Osteocyte (in vitro differentiated cells): ENCODE data around the gene MMAB. TPM values are rescaled to one million over a fixed set of nuclear protein-coding genes. Genes with fewer than 3 reads are reported as not detected.

Experiments used
- DNase-seq: peaks from one replicate; pipeline ENCODE4 v3.0.0; 2021; ENCODE audit warnings: mixed read lengths; ENCODE audit not compliant: unreplicated experiment; ENCODE audit errors: extremely low spot score
- H3K27ac Mint-ChIP-seq: one replicate; pipeline ENCODE4 v1.8.0; 2021; ENCODE audit warnings: mild to moderate bottlenecking, mixed read lengths; ENCODE audit not compliant: unreplicated experiment
- H3K27me3 Mint-ChIP-seq: one replicate; pipeline ENCODE4 v1.8.0; 2021; ENCODE audit warnings: mixed read lengths; ENCODE audit not compliant: unreplicated experiment
- H3K36me3 Mint-ChIP-seq: one replicate; pipeline ENCODE4 v1.8.0; 2021; ENCODE audit warnings: mixed read lengths; ENCODE audit not compliant: unreplicated experiment
- H3K4me1 Mint-ChIP-seq: one replicate; pipeline ENCODE4 v1.8.0; 2021; ENCODE audit warnings: mixed read lengths; ENCODE audit not compliant: unreplicated experiment
- H3K4me3 Mint-ChIP-seq: one replicate; pipeline ENCODE4 v1.8.0; 2021; ENCODE audit warnings: mild to moderate bottlenecking, moderate library complexity, mixed read lengths; ENCODE audit not compliant: unreplicated experiment
- H3K9me3 Mint-ChIP-seq: one replicate; pipeline ENCODE4 v1.8.0; 2021; ENCODE audit warnings: mixed read lengths; ENCODE audit not compliant: unreplicated experiment
- total RNA-seq: library from RNA; stranded (reverse); gene quantifications from 2 replicates; pipeline ENCODE4 v1.2.1, GENCODE V29; 2021
- TF ChIP-seq, protein P1 (sequence below): fragments of 200-600 bp; sonication (generic); IDR thresholded peaks from 2 replicates; pipeline ENCODE4 v1.5.0; 2021; ENCODE audit warnings: antibody characterized with exemption, mild to moderate bottlenecking, moderate library complexity

The MMAB gene
- total RNA-seq, 1 donor from 2014 or later: 20.6 TPM

DNA sequence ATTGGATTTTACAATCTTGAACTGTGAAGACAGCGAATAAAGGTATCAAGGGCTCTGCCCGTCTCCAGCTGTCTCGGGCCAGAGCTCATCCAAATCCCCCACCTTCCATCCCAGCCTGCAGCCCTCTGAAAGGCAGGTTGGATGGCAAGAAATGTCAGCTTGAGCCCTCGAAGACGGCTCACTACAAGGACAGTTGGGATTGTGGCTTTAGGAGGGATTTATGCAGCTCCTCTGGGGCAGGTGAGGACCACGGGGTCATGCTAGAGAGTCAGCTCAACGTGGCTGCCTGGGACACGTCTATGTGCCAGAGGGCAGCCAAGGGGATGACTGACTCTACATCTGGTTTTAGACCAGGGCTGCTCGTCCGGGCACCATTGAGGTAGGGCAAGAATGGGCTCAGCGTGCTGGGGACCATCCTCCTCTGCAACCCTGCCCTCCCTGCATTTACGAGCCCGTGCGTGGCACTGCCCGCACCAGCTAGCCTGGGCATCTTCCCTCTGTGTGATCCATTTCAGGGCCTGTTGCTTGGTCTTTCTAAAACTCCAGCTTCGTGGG is 16.5 kb upstream of the MMAB start:
- DNase-seq: no peak
- peaks cover 5% of the 10 kb centered on the region for H3K36me3 Mint-ChIP-seq
- H3K4me3 Mint-ChIP-seq: no peak overlapping the region
- H3K27ac Mint-ChIP-seq: no peak overlapping the region
- TF ChIP-seq, protein P1, sequence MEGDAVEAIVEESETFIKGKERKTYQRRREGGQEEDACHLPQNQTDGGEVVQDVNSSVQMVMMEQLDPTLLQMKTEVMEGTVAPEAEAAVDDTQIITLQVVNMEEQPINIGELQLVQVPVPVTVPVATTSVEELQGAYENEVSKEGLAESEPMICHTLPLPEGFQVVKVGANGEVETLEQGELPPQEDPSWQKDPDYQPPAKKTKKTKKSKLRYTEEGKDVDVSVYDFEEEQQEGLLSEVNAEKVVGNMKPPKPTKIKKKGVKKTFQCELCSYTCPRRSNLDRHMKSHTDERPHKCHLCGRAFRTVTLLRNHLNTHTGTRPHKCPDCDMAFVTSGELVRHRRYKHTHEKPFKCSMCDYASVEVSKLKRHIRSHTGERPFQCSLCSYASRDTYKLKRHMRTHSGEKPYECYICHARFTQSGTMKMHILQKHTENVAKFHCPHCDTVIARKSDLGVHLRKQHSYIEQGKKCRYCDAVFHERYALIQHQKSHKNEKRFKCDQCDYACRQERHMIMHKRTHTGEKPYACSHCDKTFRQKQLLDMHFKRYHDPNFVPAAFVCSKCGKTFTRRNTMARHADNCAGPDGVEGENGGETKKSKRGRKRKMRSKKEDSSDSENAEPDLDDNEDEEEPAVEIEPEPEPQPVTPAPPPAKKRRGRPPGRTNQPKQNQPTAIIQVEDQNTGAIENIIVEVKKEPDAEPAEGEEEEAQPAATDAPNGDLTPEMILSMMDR: no peak
- H3K4me1 Mint-ChIP-seq: no peaks in the 10 kb centered on the region
- no peaks in the 10 kb centered on the region for H3K9me3 Mint-ChIP-seq
- no peaks in the 10 kb centered on the region for H3K27me3 Mint-ChIP-seq

DNA sequence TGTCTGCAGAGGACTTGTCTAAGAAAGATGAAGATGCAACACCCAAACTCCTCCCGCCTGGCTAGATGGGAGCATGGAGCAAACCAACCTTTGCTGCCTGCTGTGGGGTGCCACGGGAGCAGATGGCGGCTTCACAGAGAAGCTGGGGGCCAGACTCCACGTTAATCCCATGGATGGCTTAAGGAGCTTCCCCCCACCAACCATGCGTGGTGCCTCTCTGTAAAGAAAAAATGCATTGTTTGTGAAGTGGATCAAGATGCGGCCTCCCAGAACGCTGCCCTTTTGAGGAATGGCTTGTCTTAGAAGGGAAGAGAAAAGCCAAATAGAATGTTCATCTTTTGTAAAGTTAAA is 15.9 kb upstream of the MMAB start:
- Mint-ChIP-seq H3K9me3 (no peaks in the 10 kb centered on the region), H3K36me3 (peaks cover 5% of the 10 kb centered on the region), H3K27ac (no peak overlapping the region), H3K4me3 (no peak overlapping the region), H3K27me3 (no peaks in the 10 kb centered on the region), H3K4me1 (no peaks in the 10 kb centered on the region)
- no peak for DNase-seq
- TF ChIP-seq, protein P1: no peak

DNA sequence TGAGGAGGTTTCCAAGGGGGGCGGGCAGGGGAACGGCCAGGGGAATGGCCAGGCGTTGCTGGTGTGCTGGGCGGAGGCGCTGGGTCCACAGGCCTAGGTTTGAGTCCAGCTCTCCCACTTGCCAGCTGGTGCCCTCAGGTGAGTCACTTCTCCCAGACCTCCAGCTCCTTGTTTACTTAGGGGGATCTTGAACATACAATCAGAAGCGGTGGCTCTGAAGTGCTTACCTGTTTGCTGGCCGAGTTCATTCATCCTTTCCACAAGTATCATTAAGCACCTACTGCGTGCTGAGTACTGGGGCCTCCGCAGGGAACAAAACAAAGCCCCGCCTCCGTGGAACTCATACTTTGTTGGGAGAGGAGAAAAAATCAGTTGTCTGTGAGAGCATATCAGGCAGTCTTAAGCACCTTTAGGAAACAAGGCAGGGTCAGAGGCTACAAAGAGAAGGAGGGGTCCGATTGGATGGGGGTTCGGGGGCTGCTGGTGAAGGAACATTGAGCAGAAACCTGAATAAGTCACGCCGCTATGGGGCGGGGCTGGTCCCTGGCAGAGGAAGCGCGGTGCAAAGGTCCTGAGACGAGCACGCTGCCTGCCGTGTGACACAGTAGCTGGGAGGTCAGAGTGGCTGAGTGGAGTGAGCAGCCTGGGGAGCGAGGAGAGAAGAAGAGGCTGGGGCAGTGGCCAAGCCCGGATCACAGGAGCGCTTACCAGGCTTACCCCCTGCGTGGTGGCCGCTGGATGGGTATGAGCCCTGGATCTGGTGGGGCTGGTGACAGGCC is 15.3 kb upstream of the MMAB start:
- no peak for DNase-seq
- no peaks in the 10 kb centered on the region for H3K4me1 Mint-ChIP-seq
- H3K36me3 Mint-ChIP-seq: peaks cover 6% of the 10 kb centered on the region
- H3K4me3 Mint-ChIP-seq: no peak overlapping the region
- H3K27me3 Mint-ChIP-seq: no peaks in the 10 kb centered on the region
- TF ChIP-seq, protein P1: no peak
- H3K27ac Mint-ChIP-seq: no peak overlapping the region
- H3K9me3 Mint-ChIP-seq: no peaks in the 10 kb centered on the region

DNA sequence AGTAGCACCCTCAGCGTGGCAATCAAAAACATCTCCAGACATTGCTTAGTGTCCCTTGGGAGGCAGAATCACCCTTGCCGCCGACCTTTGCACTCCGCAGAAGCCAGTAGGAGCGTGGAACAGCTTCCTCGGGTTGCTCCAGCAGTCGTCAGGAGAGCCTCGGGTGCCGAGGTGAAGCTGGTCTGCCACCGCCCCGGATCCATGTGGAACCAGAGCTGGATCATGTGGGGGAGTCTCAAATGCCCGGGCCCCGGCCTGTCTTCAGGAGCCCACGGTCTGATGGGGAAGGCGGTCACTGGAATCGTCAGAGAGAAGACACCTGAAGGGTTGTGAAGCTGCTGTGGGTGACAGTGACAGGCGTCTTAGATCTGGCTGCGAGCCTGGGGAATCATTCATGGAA is 14.6 kb upstream of the MMAB start:
- Mint-ChIP-seq H3K27me3 (no peaks in the 10 kb centered on the region), H3K9me3 (no peaks in the 10 kb centered on the region)
- DNase-seq: no peak

More for the DNA sequence above, 14.6 kb upstream of the MMAB start:
- Mint-ChIP-seq H3K4me3 (no peak overlapping the region), H3K36me3 (peaks cover 7% of the 10 kb centered on the region), H3K27ac (no peak overlapping the region), H3K4me1 (no peaks in the 10 kb centered on the region)
- TF ChIP-seq, protein P1: no peak
